OCI-LY1 (cell line): ENCODE results near the gene UGGT1.

Source experiments
- CTCF ChIP-seq: fragments of 200-600 bp; sonication (generic), shearing (Covaris generic); IDR thresholded peaks from 2 replicates; pipeline ENCODE4 v1.5.1; 2017; ENCODE audit warnings: mild to moderate bottlenecking, antibody characterized with exemption, low read length, moderate library complexity, mixed read lengths
- EZH2 ChIP-seq: fragments of 200-600 bp; sonication (generic), shearing (Covaris generic); IDR thresholded peaks from 2 replicates; pipeline ENCODE4 v1.8.0; 2017; ENCODE audit warnings: borderline replicate concordance, mixed run types, mild to moderate bottlenecking, antibody characterized with exemption, low read length, moderate library complexity, mixed read lengths

- TF ChIP-seq CTCF (no peak), EZH2 (no peak)
These were observed 12.4 kb downstream of the UGGT1 start for GRCh38 chr2:128103407-128103806.
